NB4 (cell line): ENCODE data around the gene PAK2.

Experiments
- CTCF ChIP-seq: IDR thresholded peaks from one replicate; pipeline ENCODE4 v1.5.1; 2012; ENCODE audit warnings: low read depth, low read length
- MAX ChIP-seq: IDR thresholded peaks from 2 replicates; pipeline ENCODE4 v1.6.1; 2011; ENCODE audit warnings: low read depth, low read length
- MYC ChIP-seq: IDR thresholded peaks from 2 replicates; pipeline ENCODE4 v1.6.1; 2011; ENCODE audit warnings: low read depth, low read length
- POLR2A ChIP-seq: IDR thresholded peaks from 2 replicates; pipeline ENCODE4 v1.6.1; 2011; ENCODE audit warnings: mild to moderate bottlenecking; ENCODE audit not compliant: insufficient read length; ENCODE audit errors: extremely low read depth

- TF ChIP-seq CTCF (no peak), POLR2A (no peak), MYC (no peak), MAX (no peak)
Measured at GRCh38 chr3:196777836-196778235, 38.2 kb downstream of the PAK2 start.
